ENCODE results near the gene BTBD9.

BTBD9 gene

GRCh38 chr6:38638941-38639497 lies 710 bp downstream of the BTBD9 start:
- DNase-seq (ENCODE audit: extremely low spot score): peak; percentile 38
- ChIA-PET CTCF (interaction anchor here (1.4 to 1.5 kb wide), 2 partner anchors 15 to 153 kb away, joined by 3 read pairs; no protein-coding TSS in a partner anchor), POLR2A (interaction anchor here (0.6 kb wide), 4 partner anchors 136 to 653 kb away, joined by 3 to 6 read pairs (median 4); no protein-coding TSS in a partner anchor)
- no peak for TF ChIP-seq CTCF (IDR thresholded peaks at IDR 0.05; ENCODE audit: control extremely low read depth, extremely low read depth, low read depth, missing control alignments)

GRCh38 chr6:38637756-38638155 lies 2.0 kb downstream of the BTBD9 start:
- ChIA-PET POLR2A (no interaction called here), CTCF (interaction anchor here (1.4 kb wide), 1 partner anchor 13 kb away, joined by 3 read pairs; no protein-coding TSS in a partner anchor)
- no peak for DNase-seq (ENCODE audit: extremely low spot score)
- TF ChIP-seq CTCF (IDR thresholded peaks at IDR 0.05; ENCODE audit: control extremely low read depth, extremely low read depth, low read depth, missing control alignments): no peak

GRCh38 chr6:38636027-38636426 lies 3.7 kb downstream of the BTBD9 start:
- ChIA-PET CTCF (no interaction called here), POLR2A (no interaction called here)
- no peak for DNase-seq (ENCODE audit: extremely low spot score)
- no peak for TF ChIP-seq CTCF (IDR thresholded peaks at IDR 0.05; ENCODE audit: control extremely low read depth, extremely low read depth, low read depth, missing control alignments)

GRCh38 chr6:38634518-38634917 lies 5.2 kb downstream of the BTBD9 start:
- no peak for DNase-seq (ENCODE audit: extremely low spot score)
- TF ChIP-seq CTCF (IDR thresholded peaks at IDR 0.05; ENCODE audit: control extremely low read depth, extremely low read depth, low read depth, missing control alignments): no peak
- ChIA-PET CTCF (interaction anchor here (1.3 to 1.8 kb wide), 2 partner anchors 25 to 63 kb away, joined by 3 to 4 read pairs; no protein-coding TSS in a partner anchor), POLR2A (no interaction called here)

GRCh38 chr6:38632490-38632889 lies 7.2 kb downstream of the BTBD9 start:
- CTCF ChIA-PET: interaction anchor here (0.6 to 1.4 kb wide), 2 partner anchors 10 to 204 kb away, joined by 3 read pairs; no protein-coding TSS in a partner anchor
- POLR2A ChIA-PET: no interaction called here
- no peak for DNase-seq (ENCODE audit: extremely low spot score)
- TF ChIP-seq CTCF (IDR thresholded peaks at IDR 0.05; ENCODE audit: control extremely low read depth, extremely low read depth, low read depth, missing control alignments): no peak

GRCh38 chr6:38631186-38631783 lies 8.4 kb downstream of the BTBD9 start:
- DNase-seq (ENCODE audit: extremely low spot score): no peak
- ChIA-PET POLR2A (no interaction called here), CTCF (interaction anchor here (1.4 kb wide), 1 partner anchor 8 kb away, joined by 3 read pairs; no protein-coding TSS in a partner anchor)
- no peak for TF ChIP-seq CTCF (IDR thresholded peaks at IDR 0.05; ENCODE audit: control extremely low read depth, extremely low read depth, low read depth, missing control alignments)

Data from GM10248 (cell line).